Dedifferentiated amniotic fluid mesenchymal stem cell (primary cell): Measurements from ENCODE around the gene STK32C.

ENCODE experiments used
- DNase-seq: peaks from one replicate; pipeline ENCODE4 v3.0.0-alpha.2; 2016; ENCODE audit errors: extremely low spot score

STK32C gene

DNA sequence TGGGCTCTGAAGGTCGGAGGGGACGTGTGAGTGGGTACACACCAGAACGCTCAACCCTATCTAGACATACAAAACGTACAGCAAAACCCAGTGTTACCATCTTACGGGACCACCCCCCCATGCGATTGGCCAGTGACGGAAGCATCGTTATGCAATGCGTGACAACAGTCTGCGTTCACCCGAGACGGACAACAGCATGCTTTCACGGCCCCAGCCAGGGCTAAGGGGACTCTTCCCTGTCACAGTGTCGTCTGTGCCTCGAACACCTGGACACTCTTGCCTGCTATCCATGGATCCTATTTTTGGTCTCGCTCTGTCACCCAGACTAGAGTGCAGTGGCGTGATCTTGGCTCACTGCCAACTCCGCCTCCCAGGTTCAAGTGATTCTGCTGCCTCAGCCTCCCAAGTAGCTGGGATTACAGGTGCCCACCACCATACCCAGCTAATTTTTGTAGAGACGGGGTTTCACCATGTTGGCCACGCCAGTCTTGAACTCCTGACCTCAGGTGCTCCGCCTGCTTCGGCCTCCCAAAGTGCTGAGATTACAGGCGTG is 97.7 kb downstream of the STK32C start:
- DNase-seq = no peak

DNA sequence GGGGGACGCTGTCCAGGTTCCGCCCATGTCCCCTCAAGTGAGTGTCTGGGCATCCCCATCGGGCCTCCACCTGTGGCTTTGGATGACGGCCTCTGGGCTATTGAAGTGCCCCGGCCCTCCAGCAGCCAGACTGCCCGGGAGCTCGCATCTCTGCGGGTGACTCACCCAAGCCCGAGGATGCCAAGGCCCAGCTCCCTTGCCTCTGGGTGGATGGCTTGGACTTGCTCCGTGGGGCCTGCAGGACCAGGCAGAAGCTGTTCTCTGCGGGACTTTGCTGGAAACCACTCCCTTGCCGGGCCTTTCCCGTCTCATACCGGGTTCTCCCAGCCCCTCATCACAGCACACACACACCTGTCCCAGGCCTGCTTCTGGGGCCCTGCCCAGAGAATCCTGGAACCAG is 98.6 kb downstream of the STK32C start:
- DNase-seq = no peak

DNA sequence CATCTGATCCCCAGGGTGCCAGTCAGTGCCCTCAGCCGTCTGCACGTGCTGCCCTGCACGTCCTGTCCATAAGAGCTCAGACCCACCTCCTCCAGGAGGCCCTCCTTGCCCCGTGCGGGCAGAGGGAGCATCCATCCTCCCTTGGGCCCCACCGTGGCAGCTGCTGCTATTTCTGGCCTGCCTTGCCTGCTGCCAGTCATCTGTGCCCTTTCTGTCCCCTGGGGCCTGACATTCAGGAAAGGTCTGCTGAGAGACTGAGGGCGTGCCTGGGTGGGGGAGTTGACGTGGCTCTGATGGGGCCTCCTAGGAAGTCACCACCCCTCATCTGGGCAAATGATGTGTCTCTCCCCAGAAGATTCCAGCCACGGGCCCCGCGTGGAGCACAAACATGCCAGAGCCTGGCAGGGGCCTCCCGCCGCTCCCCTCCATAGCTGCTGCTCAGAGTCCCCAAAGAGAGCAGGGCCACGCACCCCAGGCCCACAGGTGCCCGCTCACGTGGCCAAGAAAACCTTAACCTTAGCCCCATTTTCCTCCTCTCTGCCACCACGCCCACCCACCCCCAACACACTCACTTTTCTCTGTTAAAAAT is 99.2 kb downstream of the STK32C start:
- no peak for DNase-seq

DNA sequence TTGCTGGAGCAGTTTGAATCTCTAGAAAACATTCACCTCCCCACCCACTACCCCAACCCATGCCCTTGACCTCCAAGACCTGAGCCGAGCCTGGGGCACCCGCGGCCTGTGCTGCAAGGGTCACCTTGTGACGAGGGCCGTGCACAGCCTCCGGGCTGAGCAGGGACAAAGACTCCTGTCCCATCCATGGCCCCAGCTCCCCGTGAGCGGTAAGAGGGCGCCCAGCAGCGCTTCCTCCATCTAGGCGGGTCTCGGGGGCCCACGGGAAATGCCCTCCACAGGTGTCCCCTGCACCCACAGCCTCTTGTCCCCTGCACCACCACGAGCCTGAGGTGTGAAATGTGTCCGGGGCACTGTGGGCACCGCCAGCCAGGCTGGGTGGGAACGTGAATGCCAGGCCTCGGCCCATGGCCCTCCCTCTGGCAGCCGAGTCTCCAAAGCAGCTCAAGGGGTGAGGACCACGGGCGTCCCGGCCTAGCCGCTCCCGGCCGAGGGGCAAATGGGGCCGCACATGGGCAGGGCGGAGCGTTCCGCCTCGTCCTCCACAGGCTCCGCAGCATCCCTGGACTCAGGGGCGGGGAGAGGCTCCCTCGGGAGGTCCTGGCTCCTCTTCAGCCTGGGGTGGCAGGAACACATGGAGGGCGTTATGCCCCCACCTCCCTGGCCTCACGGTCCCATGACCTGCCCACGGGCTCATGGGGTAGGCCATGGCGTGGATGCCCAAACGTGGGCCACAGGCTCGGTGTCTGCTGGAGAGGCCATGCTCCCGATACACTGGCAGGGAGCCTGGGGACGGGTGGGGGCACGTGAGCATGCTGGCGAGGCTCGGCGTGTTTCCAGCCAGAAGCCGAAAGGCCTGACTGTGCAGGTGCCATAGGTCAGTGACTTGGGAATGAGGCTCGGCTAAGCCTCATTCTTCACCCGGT is 100.0 kb downstream of the STK32C start:
- no peak for DNase-seq

DNA sequence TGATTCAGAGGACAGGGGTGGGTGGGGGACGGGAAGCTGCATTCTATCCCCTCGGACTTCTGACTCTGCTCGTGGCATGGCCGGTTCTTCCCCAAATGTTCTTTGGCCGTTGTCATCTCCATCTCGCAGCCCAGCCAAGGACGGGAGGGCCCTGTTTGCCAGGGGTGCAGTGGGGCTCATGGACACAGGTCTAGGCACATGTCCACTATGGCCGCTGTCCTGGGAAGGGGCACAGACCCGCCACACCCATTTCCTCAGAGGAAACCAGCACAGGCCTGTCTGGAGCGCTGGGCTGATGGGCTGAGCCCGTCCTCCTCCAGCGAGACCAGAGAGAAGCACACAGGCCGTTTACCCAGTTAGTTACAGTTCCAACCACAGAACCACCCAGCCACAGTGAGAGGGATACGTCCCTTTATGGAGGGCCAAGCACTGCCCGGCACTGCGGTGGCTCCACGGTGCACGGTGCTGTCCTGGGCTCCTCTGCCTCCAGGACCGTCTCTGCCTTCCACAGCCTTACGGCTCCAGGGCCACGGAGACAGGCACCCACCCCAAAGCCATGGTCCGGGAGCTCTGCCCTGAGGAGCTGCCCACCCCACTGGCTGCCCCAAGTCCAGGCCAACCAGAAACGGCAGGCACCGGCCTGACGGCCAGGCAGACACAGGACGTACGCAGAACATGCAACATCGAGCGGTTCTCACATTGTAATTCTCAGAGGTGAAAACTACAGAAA is 100.8 kb downstream of the STK32C start:
- DNase-seq = no peak

DNA sequence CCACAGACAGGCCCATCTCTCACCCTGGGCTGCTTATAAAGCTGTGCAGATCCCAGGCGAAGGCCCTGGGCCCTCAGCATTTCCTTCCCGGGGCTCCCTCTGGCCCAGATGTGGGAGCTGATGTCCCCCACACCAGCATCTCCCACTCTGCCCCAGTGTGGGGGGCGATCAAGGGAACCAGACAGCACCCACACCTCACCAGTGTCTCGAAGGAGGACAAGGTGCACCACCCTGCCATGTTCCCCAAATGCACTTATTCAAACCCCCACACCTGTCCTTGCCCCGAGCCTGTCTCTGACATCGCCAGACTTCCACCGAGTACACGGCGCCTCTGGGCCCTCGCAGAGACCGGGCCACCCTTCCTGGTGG is 101.4 kb downstream of the STK32C start:
- no peak for DNase-seq

DNA sequence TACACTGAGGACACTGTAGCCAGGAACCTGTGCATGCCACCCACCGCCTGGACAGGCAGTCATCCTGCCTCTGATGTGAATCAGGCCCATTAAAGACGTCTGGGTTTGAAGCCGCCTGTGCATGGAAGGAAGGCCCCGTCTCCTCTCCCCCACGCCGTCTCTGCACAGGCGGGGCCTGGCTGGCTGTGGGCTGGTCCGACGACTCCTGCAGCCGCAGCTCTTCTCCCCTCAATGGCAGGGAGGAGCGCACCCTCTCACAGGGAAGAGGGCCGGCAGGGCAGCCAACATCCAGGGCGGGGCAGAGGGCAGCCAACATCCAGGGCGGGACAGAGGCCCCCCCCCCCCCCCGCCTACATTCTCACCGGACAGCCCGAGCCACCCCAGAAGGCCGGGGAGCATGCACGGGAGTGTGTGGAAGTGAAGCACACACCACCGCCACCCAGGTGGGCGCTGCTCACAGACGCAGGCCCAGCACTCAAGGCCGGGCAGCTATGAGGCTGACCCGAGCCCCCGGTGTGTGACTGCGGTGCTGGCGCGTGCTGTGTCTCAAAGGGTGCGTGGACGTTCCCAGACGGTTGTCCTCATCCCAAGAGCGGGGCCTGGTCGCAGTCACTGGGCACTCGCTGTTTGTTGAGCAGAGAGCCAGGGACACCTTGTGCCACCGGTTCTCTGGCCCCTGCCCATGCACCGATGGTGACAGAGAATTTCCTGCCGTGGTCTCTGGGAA is 101.9 kb downstream of the STK32C start:
- DNase-seq = no peak

DNA sequence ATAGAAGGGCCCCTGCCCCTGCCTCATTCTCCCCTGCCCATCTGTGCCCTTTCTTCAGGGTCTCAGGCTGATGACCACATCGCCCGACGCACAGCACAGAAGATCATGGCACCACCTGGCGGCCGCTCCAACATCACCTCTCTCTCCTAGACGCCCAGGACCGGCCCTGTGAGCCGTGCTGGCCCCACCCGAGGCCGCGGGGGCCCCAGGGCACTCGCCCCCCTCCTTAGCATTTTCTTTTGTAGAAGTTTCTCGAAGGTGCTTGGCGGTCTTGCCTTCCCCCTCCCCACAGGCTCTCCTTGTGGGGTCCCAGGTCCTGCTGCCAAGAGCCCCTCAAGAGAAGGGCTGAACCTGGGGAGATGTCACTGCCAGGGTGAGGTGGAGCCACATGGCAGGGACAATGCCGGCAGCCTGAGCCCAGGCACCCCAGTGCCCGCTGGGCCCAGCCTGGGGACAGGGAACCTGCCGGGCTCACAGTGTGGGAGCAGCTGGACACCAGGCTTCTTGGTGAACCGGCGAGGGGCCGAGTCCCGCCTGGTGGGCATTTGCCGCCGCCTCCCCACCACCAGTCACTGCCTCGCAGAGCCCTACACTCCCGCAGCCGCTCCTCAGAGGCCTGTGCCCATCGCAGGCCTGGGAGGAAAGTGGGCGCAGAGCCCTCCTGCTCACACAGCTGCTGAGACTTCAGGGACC is 102.8 kb downstream of the STK32C start:
- no peak for DNase-seq

DNA sequence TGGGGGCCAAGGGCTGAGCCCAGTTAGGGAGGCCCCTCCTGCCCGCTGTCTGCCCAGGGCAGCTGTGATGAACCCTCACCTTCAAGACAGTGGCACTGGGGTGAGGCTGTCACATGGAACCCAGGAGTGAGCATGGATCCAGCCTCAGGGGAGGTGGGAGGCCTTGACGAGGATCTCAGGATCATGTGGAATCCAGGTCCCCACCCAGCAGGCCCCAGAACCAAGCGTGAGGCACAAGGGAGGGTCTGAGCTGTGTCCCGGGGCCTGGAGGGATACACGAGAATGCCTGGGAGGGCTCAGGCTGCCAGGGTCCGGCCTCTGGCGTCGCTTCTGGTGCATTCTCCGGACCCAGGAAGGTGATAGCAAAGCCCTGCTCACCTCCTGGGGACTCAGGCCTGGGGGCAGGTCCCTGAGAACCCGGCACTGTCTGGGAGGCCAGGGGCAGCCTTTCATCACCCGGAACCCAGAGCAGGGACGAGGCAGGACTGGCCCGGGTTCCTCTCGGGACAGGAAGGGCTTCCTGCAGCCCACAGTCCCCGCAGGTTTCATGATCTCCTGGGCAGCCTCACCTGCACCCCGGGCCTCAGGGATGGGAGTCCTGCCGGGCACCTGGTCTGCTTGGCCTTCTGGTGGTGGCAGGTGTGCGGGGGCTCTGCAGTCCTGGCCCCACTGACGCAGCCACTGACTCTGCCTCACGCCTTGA is 103.5 kb downstream of the STK32C start:
- no peak for DNase-seq

DNA sequence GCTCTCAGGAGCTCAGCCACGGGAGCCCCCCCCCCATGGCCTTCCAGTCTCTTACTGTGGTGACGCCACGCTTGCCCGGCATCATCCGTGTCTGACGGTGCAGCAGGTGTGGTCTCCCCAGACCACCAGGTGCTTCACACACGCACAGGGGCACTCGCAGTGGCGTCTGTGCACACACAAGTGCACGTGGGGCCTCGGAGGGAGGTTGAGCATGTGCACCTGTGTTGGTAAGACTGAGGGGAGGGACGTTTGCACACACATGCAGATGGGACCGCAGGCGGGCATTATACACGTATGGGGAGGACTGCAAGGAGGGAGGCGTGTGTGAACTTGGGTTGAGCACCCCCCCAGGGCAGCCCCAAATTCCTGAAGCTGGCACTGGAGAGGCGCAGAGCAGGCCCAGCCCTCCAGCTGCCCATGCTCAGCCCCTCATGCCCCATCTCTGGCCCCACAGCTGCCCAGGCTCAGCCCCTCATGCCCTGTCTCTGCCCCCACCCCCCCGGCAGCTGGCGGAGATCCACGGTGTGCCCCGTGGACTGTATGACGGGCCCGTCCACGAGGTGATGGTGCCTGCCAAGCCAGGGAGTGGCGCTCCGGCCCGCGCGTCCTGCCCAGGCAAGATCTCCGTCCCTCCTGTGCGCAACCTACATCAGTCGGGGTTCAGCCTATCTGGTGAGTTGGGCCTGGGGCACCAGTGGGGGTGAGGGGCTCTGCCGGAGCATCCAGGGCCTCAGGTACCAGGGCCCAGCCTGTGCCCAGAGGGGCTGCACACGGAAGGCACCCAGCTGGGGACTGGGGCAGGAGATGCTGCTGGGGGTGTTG is 104.3 kb downstream of the STK32C start:
- DNase-seq = no peak

DNA sequence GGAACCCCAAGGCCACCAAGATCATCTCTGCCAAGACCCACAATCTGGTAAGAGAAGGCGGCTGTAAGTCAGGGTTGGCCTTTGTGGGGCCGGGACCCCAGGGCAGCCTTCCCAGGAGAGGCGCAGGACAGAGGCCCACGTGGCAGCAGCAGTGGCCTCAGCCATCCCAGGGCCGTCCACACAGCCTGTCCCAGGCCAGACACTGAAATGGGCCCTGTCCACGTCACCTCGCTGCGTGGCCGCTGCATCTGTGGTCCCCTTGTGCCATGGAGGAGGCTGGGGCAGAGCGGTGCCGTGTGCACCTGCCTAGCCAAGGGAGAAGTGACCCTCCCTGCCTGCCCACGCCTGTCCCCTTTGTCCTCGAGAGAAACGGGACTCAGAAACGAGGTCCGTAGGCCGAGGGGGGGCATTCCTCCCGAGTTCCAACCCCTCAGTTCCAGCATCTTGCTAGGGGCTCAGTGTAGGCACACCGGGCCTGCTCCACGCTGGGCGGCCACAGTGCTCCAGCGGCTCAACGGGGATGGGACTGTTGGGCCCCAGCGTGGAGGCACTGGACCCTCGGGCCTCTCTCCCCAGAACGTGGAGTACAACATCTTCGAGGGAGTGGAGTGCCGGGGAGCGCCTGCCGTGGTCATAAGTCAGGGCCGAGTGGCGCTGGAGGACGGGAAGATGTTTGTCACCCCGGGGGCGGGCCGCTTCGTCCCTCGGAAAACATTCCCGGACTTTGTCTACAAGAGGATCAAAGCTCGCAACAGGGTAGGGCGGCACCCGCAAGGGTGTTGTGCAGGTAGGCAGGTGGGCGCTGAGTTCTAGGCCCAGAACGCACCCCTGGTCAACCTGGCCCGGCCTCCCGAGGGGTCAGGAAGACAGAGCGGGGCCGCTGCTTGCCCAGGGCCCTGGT is 105.4 kb downstream of the STK32C start:
- DNase-seq = no peak

DNA sequence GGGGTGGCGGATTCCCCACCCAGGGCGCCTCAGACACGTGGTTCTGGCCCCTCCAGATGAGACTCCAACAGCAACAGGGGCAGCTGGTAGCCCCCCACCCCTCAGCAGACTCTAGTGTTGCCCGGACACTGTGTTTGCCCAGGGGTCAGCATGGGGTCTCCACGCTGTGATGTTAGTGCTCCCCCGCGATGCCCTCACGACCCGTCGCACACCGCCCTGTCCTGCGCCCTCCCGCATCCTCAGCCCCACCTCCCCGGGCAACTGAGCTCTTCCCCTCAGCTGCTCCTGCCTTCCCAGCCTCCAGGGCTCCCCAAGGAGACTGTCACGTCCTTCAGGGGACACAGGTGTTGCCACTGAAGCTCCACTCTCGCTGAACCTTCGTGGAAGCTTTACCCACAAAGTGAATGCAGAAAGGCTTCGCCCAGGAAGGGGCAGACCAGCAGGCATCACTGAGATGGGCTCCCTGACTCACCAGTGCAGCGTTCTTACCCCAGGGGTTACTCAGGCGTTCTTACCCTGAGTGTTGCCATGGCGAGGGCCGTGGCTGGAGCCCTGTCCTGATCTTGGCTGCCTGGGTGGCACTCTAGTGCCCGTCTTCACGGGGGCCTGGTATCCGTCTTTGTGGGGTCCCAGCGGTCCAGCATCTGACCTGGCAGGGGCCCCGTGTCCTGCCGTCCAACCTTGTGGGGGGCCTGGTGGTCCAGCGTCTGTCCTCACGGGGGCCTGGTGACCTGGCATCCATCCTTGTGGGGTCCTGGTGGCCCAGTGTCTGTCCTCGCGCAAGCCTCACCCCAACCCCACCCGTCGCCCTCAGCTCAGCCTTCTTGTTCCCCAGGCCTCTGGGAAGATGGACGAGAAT is 106.4 kb downstream of the STK32C start:
- no peak for DNase-seq

DNA sequence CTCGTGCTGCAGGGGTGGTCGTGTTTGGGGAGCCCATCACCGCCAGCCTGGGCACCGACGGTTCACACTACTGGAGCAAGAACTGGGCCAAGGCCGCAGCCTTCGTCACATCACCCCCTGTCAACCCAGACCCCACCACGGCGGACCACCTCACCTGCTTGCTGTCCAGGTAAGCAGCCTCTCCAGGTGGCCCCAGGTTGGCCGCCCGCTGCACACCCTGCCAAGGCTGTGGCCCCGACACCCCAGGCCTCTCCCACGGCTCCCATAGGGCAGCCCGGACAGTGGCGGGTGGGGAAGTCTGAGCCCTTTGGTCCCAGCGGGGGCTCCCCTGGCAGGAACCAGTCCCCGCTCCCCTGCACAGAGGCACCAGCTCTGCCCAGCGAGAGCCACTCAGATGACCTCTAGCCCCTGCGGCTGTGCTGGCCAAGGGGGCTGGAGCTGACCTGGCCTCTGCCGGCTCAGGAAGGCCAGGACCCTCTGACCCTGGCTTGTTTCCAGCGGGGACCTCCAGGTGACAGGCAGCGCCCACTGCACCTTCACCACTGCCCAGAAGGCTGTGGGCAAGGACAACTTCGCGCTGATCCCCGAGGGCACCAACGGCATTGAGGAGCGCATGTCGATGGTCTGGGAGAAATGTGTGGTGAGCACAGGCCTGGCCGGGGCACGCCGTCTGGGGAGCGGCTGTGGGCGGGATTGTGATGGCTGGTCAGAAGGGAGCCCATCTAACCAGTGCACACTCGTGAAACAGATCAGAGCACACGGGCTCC is 107.2 kb downstream of the STK32C start:
- DNase-seq = no peak

DNA sequence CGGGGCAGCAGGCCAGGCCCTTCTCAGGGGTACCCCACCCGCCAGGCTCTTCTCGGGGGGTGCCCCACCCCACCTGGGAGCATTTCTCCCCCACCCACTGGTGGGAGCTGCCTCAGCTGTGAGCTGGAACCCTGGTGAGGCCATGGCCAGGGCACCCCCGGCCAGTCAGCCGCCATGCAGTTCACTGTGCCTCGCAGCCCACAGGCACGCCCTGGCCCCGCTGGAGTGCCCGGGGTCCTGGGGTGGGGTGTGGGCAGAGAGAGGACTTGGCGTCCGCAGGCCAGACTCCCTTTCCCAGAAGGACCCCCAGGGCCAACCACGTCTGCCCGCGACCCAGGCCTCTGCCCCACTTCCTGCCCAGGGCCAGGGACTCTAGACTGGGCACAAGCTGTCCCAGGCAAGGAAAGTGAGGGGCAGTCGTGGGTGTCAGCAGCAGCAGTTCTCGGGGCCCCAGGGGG is 107.9 kb downstream of the STK32C start:
- DNase-seq = no peak

DNA sequence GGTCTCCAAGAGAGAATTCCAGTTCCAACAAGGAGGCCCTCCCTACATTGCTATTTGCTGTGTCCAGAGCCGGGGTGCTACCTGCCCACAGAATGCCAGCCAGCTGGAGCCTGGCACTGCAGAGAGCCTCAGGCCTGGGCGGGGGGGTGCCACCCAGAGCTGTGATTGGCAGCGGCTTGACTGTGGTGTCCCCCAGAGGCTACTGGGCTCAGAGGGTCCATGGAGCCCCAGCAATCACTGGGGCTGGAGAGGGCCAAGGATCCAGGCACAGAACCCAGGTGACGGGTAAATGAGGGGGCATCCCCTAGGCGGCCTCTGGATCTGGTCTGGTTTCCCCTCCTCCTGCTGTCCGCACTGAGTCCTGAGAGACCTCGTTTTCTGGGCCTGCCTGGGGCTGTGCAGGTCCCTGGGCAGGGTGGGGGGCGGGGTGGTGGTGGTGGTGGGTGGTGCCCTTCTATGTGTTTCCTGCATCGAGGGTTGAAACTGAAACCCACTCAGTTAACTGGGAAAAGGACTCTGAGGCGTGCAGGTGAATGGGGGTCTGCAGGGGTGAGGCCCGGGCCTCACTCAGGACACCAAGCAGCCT is 108.4 kb downstream of the STK32C start:
- DNase-seq = no peak

DNA sequence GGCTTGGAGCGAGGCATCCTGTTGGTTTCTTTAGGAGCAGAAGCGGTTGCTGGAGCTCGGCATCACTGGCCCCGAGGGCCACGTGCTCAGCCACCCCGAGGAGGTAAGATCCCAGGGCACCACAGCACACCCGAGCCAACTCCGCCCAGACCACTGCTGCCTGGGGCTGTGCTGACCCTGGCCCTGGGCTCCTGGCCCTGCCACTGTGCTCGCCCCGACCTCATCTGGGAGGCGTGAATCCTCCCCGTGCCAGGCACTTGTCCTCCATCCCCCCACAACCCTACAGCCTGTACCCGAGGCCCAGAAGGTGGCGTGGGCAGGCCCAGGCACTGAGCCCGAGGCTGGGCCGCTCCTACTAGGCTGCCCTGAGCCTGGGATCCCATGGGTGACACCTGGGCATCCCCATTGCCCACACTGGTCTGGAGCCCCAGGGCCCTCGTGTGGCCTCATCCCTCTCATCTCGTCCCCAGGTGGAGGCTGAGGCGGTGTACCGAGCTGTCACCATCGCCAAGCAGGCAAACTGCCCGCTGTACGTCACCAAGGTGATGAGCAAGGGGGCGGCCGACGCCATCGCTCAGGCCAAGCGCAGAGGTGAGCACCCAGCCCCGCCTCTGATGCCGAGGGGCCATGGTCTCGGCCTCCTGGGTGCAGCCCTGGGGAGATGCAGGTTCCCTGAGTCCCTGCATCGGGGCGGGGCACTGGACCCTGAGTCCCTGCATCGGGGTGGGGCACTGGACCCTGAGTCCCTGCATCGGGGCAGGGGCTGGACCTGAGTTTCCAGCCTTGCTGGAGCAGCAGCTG is 109.2 kb downstream of the STK32C start:
- no peak for DNase-seq
